ENCODE measurements around the gene ARL4C.
A peak's percentile ranks its signal among the peaks of the same experiment; 100 is the strongest.

The ARL4C gene

DNA sequence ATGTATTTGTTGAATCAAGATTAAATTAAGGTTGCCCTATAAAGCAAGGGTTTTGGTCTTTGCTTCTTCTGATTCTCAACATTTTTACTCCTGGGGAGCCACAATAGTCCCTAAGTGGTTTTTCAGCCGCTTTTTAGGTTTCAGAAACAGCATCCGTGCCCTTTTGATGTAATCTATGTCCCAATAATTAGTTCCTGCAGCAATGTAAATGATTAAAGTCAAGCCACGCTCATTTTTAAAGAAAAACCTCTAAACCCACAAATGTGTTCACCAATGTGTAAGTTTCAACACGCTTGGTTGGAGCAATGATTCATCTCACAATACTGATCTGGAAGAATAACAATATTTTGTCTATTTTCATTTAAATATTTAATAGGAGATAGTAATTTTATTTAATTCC lies 5.6 kb downstream of the ARL4C start:
- Mint-ChIP-seq H3K4me1 (peaks cover 64% of the 10 kb centered on the region), H3K27ac (peak overlapping the region; percentile 49 to 96), H3K4me3 (peak overlapping the region; percentile 83), H3K27me3 (no peaks in the 10 kb centered on the region), H3K9me3 (no peaks in the 10 kb centered on the region)
- DNase-seq (peak; percentile 40 to 56), ATAC-seq (peak; percentile 1)

GRCh38 chr2:234490271-234491091 lies 6.4 kb downstream of the ARL4C start:
- ATAC-seq: peak; percentile 44
- Mint-ChIP-seq H3K27ac (peak overlapping the region; percentile 95 to 96), H3K27me3 (no peaks in the 10 kb centered on the region), H3K9me3 (no peaks in the 10 kb centered on the region), H3K4me3 (peak overlapping the region; percentile 83), H3K4me1 (peaks cover 72% of the 10 kb centered on the region)
- DNase-seq: peak; percentile 37 to 45

DNA sequence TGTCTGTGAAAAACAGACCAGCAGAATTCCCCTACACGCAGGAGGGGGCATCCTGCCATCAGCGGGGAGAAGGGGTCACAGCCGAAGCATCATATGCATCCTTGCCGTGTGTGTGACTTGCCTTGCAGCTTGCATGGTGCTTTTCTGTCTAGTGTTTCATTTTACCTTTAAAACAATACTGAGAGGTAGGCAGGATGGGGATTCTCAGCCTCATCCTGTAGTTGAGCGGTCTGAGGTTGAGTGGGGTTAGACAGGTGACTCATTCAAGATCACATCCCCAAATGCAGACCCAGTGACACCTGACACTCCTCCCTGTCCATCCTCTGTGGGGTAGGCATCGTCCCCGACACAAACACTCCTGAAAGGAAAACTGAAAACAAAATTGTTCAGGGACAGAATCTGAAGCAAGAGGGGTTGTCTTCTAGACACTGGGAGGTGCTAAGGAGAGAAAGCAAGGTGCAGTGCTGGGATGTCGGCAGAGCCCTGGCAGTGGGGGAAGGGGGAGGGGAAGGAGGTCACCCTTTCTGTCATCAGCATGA lies 7.9 kb downstream of the ARL4C start:
- peak; percentile 76 to 87 for DNase-seq
- peak overlapping the region; percentile 83 for H3K4me3 Mint-ChIP-seq
- H3K4me1 Mint-ChIP-seq: peaks cover 87% of the 10 kb centered on the region
- H3K27me3 Mint-ChIP-seq: no peaks in the 10 kb centered on the region
- no peaks in the 10 kb centered on the region for H3K9me3 Mint-ChIP-seq
- peak overlapping the region; percentile 85 to 98 for H3K27ac Mint-ChIP-seq
- peak; percentile 89 for ATAC-seq

DNA sequence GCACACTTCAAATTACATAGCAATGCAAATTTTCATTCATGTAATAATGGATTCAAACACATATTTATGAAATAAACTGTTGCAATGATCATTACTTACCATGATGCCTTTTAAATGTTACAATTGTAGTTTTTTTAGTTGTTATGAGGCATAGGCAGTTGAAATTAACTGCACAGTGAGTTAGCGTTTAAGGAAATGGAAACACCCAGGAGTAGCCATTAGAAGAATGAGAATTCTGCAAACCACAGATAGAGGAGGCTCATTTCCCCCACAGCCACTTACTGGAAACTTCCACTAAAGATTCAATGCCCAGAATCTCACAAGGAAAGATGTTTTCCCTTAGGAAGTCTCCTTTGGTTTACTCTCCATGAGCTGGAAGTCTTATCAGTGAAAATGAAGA lies 8.4 kb downstream of the ARL4C start:
- peaks cover 92% of the 10 kb centered on the region for H3K4me1 Mint-ChIP-seq
- H3K4me3 Mint-ChIP-seq: peak overlapping the region; percentile 83
- no peaks in the 10 kb centered on the region for H3K9me3 Mint-ChIP-seq
- peak overlapping the region; percentile 85 to 98 for H3K27ac Mint-ChIP-seq
- no peak for ATAC-seq
- no peaks in the 10 kb centered on the region for H3K27me3 Mint-ChIP-seq
- DNase-seq: no peak

- H3K4me3 Mint-ChIP-seq: peak overlapping the region in 1 of 2 donors; percentile 63
Measured at GRCh38 chr2:234487356-234487755, 9.5 kb downstream of the ARL4C start.

GRCh38 chr2:234483568-234484251 lies 13.2 kb downstream of the ARL4C start:
- ATAC-seq: peak; percentile 89
- peak overlapping the region; percentile 97 to 98 for H3K27ac Mint-ChIP-seq
- DNase-seq: peak; percentile 80 to 88
- H3K9me3 Mint-ChIP-seq: no peaks in the 10 kb centered on the region
- peaks cover 85% of the 10 kb centered on the region for H3K4me1 Mint-ChIP-seq
- peak overlapping the region; percentile 67 to 76 for H3K4me3 Mint-ChIP-seq
- no peaks in the 10 kb centered on the region for H3K27me3 Mint-ChIP-seq

More at GRCh38 chr2:234487356-234487755, 9.5 kb downstream of the ARL4C start:
- H3K9me3 Mint-ChIP-seq: no peaks in the 10 kb centered on the region
- H3K4me1 Mint-ChIP-seq: peaks cover 95% of the 10 kb centered on the region
- no peak for ATAC-seq
- H3K27ac Mint-ChIP-seq: no peak overlapping the region
- no peaks in the 10 kb centered on the region for H3K27me3 Mint-ChIP-seq
- no peak for DNase-seq

DNA sequence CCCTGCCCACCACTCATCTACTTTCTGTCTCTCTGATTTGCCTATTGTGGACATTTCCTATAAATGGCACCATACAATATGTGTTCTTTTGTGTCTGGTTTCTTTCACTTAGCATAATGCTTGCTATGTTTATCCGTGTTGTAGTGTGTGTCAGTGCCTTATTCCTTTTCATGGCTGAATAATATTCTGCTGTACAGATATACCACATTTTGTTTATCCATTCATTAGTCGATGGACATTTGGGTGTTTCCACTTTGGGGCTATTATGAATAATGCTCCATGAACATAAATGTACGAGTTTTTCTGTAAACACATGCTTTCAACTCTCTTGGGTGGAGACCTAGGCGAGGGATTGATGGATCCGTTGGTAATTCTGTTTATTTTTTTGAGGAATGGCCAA lies 15.6 kb downstream of the ARL4C start:
- H3K4me3 Mint-ChIP-seq: no peak overlapping the region
- H3K27me3 Mint-ChIP-seq: no peaks in the 10 kb centered on the region
- H3K4me1 Mint-ChIP-seq: peaks cover 84% of the 10 kb centered on the region
- no peak for DNase-seq
- ATAC-seq: no peak
- H3K27ac Mint-ChIP-seq: no peak overlapping the region
- no peaks in the 10 kb centered on the region for H3K9me3 Mint-ChIP-seq

GRCh38 chr2:234480337-234480736 lies 16.5 kb downstream of the ARL4C start:
- no peak for ATAC-seq
- Mint-ChIP-seq H3K9me3 (no peaks in the 10 kb centered on the region), H3K27me3 (no peaks in the 10 kb centered on the region), H3K4me1 (peaks cover 84% of the 10 kb centered on the region), H3K4me3 (no peak overlapping the region), H3K27ac (no peak overlapping the region)
- DNase-seq: no peak

DNA sequence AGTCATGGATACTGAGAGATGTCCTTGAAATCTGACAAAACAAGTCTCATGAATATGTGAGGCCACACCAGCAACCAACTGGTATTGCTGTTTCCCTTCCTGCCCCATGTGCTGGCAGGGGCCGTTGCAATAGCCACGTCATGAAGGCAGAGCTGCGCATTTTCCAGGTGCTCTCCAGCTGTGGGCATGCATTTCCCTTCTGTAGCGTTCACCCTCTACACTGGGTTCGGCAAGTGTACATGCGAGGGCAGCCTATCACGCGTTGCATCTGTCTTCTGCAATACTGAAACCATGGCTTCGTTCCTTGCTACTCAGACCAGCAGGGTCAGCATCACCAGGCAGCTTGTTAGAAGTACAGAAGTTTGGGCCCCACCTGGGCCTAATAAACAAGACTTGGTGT lies 17.4 kb downstream of the ARL4C start:
- Mint-ChIP-seq H3K9me3 (peaks cover 0 to 3% of the 10 kb centered on the region in 2 donors), H3K4me1 (peaks cover 84% of the 10 kb centered on the region), H3K27me3 (no peaks in the 10 kb centered on the region), H3K4me3 (no peak overlapping the region), H3K27ac (no peak overlapping the region)
- DNase-seq: no peak
- no peak for ATAC-seq

- ATAC-seq (peak; percentile 48), DNase-seq (no peak)
- H3K9me3 Mint-ChIP-seq: peaks cover 0 to 15% of the 10 kb centered on the region in 2 donors
- H3K27me3 Mint-ChIP-seq: no peaks in the 10 kb centered on the region
- H3K4me1 Mint-ChIP-seq: peaks cover 75% of the 10 kb centered on the region
- no peak overlapping the region for H3K4me3 Mint-ChIP-seq
- H3K27ac Mint-ChIP-seq: no peak overlapping the region
Measured at GRCh38 chr2:234478121-234478858, 18.6 kb downstream of the ARL4C start.

- DNase-seq: no peak
- Mint-ChIP-seq H3K4me1 (peaks cover 60% of the 10 kb centered on the region), H3K9me3 (peaks cover 0 to 25% of the 10 kb centered on the region in 2 donors), H3K4me3 (no peak overlapping the region), H3K27ac (no peak overlapping the region), H3K27me3 (no peaks in the 10 kb centered on the region)
- ATAC-seq: no peak
Measured at GRCh38 chr2:234476766-234477165, 20.1 kb downstream of the ARL4C start.

DNA sequence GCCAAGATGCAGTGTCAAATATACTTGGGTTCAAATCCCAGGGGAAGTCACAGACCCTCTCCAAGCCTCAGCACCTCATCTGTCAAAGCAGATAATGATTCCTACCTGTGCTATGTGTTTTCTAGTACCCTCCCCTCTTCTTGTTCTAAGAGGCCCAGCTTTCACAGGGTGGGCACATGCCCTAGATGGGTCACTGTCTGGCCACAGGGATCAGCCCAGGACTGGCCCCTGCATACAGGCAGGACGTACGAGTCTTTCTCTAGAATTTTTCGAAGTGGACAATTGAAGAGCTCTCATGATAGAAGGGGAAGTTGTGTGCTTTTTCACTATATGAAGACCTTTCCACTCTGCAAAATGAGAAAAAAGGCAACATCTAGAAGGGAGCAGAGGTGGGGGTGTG lies 22.2 kb downstream of the ARL4C start:
- peaks cover 59% of the 10 kb centered on the region for H3K4me1 Mint-ChIP-seq
- H3K27ac Mint-ChIP-seq: no peak overlapping the region
- no peak for DNase-seq
- H3K4me3 Mint-ChIP-seq: no peak overlapping the region
- no peaks in the 10 kb centered on the region for H3K27me3 Mint-ChIP-seq
- ATAC-seq: no peak
- H3K9me3 Mint-ChIP-seq: peaks cover 0 to 25% of the 10 kb centered on the region in 2 donors

DNA sequence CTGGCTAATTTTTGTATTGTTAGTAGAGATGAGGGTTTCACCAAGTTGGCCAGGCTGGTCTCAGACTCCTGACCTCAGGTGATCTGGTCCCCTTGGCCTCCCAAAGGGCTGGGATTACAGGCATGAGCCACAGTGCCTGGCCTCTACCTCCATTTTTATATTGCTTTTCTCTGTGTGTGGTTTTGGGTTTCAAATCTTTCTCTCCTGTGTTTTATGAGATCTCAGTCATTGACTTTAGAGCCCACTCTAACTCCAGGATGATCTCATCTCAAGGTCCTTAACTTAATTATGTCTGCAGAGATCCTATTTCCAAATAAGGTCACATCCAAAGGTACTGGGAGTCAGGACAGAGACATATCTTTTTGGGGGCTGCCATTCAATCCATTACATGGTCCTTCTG lies 24.7 kb downstream of the ARL4C start:
- Mint-ChIP-seq H3K27me3 (no peaks in the 10 kb centered on the region), H3K4me1 (peaks cover 60% of the 10 kb centered on the region), H3K4me3 (no peak overlapping the region), H3K9me3 (peaks cover 0 to 25% of the 10 kb centered on the region in 2 donors), H3K27ac (no peak overlapping the region)
- ATAC-seq: no peak
- DNase-seq: no peak

DNA sequence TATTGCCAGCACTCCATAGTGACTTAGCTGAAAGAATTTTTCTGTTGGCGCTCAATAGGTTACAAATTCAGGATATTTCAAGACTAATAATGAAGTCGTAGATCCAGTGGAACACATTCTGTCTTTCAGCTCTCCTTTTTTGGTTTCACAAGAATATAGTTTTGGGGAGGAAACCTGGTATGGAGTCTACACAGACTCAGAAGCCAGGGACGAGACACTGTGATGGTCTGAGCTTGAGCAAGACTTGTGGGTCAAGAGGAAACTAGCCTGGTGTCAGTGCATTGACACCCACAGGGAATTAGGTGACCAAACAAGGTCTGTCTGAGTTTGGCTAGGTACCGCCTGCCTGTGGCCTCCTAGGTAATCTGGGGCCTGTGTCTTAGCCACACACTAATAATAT lies 26.9 kb downstream of the ARL4C start:
- peaks cover 56% of the 10 kb centered on the region for H3K4me1 Mint-ChIP-seq
- H3K4me3 Mint-ChIP-seq: no peak overlapping the region
- no peak overlapping the region for H3K27ac Mint-ChIP-seq
- DNase-seq: no peak
- H3K9me3 Mint-ChIP-seq: peaks cover 0 to 25% of the 10 kb centered on the region in 2 donors
- ATAC-seq: no peak
- H3K27me3 Mint-ChIP-seq: no peaks in the 10 kb centered on the region

DNA sequence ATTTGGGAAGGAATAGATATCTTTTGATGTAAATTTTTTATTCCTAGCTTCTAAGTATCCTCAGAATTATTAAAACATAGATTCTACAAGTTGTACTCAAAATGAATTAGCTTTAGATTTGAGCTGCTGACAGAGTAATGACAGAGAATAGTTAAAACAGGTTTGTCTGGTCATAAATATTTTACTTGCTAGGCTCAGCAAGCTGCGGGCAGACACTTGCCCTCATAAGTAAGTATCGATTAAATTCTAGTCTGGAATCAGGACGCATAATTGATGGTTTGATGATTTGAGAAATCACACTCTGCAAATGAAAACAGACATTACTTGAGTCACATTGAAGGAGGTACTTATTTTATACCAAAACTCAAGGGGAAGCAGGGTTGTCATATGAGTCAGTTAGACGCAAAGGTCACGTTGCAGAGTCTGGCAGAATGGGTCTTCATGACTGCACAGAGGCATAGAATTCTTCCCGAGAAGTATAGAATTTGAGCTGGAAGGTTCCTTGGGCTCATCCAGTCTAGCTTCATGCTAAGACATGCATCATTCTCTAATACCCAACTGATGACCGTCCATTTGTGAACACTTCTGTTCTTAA lies 27.5 kb downstream of the ARL4C start:
- ATAC-seq (no peak), DNase-seq (no peak)
- Mint-ChIP-seq H3K4me1 (peaks cover 56% of the 10 kb centered on the region), H3K27ac (no peak overlapping the region), H3K9me3 (peaks cover 0 to 21% of the 10 kb centered on the region in 2 donors), H3K4me3 (no peak overlapping the region), H3K27me3 (no peaks in the 10 kb centered on the region)

All from stimulated activated naive CD8-positive, alpha-beta T cell treated with anti-CD3 and anti-CD28 coated beads, Interleukin-15, amount 100 ng/mL, for 72 hours (primary cell).